Fibroblast of lung (primary cell): Measurements from ENCODE around the gene SYT3. TPM values are rescaled to one million over a fixed set of nuclear protein-coding genes. Genes with fewer than 3 reads are reported as not detected.

ENCODE experiments used
- DNase-seq, 2 donors: peaks; one replicate each; pipeline versions ENCODE4 v3.0.0 to v3.0.0-alpha.2; 2010; ENCODE audit warnings: low read depth in 2 of 2
- H2AFZ ChIP-seq: 2 replicates; pipeline ENCODE4 v1.5.1; 2012; ENCODE audit warnings: low read length, control low read depth, inconsistent platforms
- H3K27ac ChIP-seq: 2 replicates; pipeline ENCODE4 v1.5.1; 2011; ENCODE audit warnings: low read length, control low read depth; ENCODE audit not compliant: insufficient read depth
- H3K27me3 ChIP-seq: 2 replicates; pipeline ENCODE4 v1.5.1; 2011; ENCODE audit warnings: mild to moderate bottlenecking, low read length; ENCODE audit not compliant: control insufficient read depth, insufficient read depth
- H3K36me3 ChIP-seq: 2 replicates; pipeline ENCODE4 v1.5.1; 2011; ENCODE audit warnings: low read length; ENCODE audit not compliant: control insufficient read depth, insufficient read depth
- H3K4me1 ChIP-seq: 2 replicates; pipeline ENCODE4 v1.5.1; 2011; ENCODE audit warnings: low read length; ENCODE audit not compliant: control insufficient read depth, insufficient read depth; ENCODE audit errors: extremely low read depth
- H3K4me2 ChIP-seq: 2 replicates; pipeline ENCODE4 v1.5.1; 2011; ENCODE audit warnings: low read length, control low read depth; ENCODE audit not compliant: insufficient read depth; ENCODE audit errors: extremely low read depth
- H3K4me3 ChIP-seq, 4 experiments: fragments of 200-600 bp in 1 of 4; sonication (generic) in 1 of 4; replicated peaks in 1 of 4; 2 replicates each; pipeline ENCODE4 v1.5.1; 2011 to 2016; ENCODE audit warnings: low read length in 4 of 4, low read depth in 3 of 4, mild to moderate bottlenecking in 3 of 4, control low read depth in 2 of 4, inconsistent platforms in 1 of 4, mixed read lengths in 1 of 4; ENCODE audit not compliant: insufficient read depth in 1 of 4; ENCODE audit errors: control extremely low read depth in 1 of 4
- H3K79me2 ChIP-seq: 2 replicates; pipeline ENCODE4 v1.5.1; 2012; ENCODE audit warnings: mild to moderate bottlenecking, low read length, inconsistent platforms; ENCODE audit not compliant: control insufficient read depth, insufficient read depth
- H3K9ac ChIP-seq: 2 replicates; pipeline ENCODE4 v1.5.1; 2011; ENCODE audit warnings: mild to moderate bottlenecking, low read length, control low read depth; ENCODE audit not compliant: insufficient read depth
- H3K9me3 ChIP-seq: 2 replicates; pipeline ENCODE4 v1.5.1; 2012; ENCODE audit warnings: low read depth, low read length; ENCODE audit not compliant: control insufficient read depth, insufficient read depth
- H4K20me1 ChIP-seq: 2 replicates; pipeline ENCODE4 v1.5.1; 2011; ENCODE audit warnings: low read length; ENCODE audit not compliant: control insufficient read depth, insufficient read depth; ENCODE audit errors: extremely low read depth
- EZH2 ChIP-seq: IDR thresholded peaks from 2 replicates; pipeline ENCODE4 v1.5.1; 2012; ENCODE audit warnings: low read length, control low read depth, mild to moderate bottlenecking; ENCODE audit errors: missing control alignments
- polyA plus RNA-seq, 2 donors: library from polyadenylated mRNA; depleted of rRNA in 1 of 2; stranded (reverse) in 1 of 2; unstranded in 1 of 2; fragments of >200 nt; gene quantifications; 2 replicates each; pipeline ENCODE4 v1.2.1, GENCODE V29; 2011 to 2012; ENCODE audit warnings: missing spikeins in 1 of 2
- total RNA-seq: library from RNA; depleted of rRNA; stranded (reverse); fragments of >200 nt; gene quantifications from 2 replicates; pipeline ENCODE4 v1.2.1, GENCODE V29; 2014
- TF ChIP-seq, protein P1 (sequence below), 2 donors: IDR thresholded peaks in 1 of 2; conservative IDR thresholded peaks in 1 of 2; 1 replicate in 1 of 2; 2 replicates in 1 of 2; pipeline ENCODE4 v1.5.1; 2011 to 2012; ENCODE audit warnings: low read length in 2 of 2, control low read depth in 1 of 2, inconsistent platforms in 1 of 2, low read depth in 1 of 2, mild to moderate bottlenecking in 1 of 2

Gene SYT3
- total and polyA plus RNA-seq, 2 donors (not counting 1 experiment from before 2014, with no cell fraction given) = not detected

DNA sequence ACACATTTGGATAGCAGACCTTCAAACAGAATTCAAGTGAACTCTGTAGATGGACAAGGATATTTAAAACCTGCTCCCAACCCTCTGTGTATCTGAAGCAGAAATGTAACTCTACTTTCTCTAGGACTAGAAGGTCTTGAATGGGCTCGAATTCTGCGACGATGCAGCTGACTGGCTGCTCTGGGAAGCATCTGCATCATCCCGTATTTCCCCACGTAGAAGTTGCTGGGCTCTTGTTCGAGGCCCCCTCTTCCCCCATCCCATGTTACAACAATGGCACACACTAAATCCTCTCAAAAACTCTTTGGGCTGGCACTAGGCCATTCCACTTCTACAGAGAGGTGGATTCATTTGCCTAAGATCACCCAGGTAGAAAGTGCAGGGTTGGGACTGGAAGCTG, 24.5 kb upstream of the SYT3 start:
- H3K27ac ChIP-seq = no peak overlapping the region
- no peaks in the 10 kb centered on the region for H3K4me1 ChIP-seq
- peaks cover 12% of the 10 kb centered on the region for H3K27me3 ChIP-seq
- no peak overlapping the region for H3K4me2 ChIP-seq
- DNase-seq = no peak
- H3K9ac ChIP-seq = no peak overlapping the region
- H4K20me1 ChIP-seq = no peaks in the 10 kb centered on the region
- TF ChIP-seq, protein P1, sequence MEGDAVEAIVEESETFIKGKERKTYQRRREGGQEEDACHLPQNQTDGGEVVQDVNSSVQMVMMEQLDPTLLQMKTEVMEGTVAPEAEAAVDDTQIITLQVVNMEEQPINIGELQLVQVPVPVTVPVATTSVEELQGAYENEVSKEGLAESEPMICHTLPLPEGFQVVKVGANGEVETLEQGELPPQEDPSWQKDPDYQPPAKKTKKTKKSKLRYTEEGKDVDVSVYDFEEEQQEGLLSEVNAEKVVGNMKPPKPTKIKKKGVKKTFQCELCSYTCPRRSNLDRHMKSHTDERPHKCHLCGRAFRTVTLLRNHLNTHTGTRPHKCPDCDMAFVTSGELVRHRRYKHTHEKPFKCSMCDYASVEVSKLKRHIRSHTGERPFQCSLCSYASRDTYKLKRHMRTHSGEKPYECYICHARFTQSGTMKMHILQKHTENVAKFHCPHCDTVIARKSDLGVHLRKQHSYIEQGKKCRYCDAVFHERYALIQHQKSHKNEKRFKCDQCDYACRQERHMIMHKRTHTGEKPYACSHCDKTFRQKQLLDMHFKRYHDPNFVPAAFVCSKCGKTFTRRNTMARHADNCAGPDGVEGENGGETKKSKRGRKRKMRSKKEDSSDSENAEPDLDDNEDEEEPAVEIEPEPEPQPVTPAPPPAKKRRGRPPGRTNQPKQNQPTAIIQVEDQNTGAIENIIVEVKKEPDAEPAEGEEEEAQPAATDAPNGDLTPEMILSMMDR (conservative IDR thresholded peaks at IDR 0.05 in 1 of 2, IDR thresholded peaks at IDR 0.05 in 1 of 2; ENCODE audit: low read depth in 1 of 2, low read length in 2 of 2) = no peak
- no peak for TF ChIP-seq EZH2
- no peak overlapping the region for H2AFZ ChIP-seq
- no peaks in the 10 kb centered on the region for H3K79me2 ChIP-seq
- H3K4me3 ChIP-seq = no peak overlapping the region
- no peaks in the 10 kb centered on the region for H3K9me3 ChIP-seq
- H3K36me3 ChIP-seq = no peaks in the 10 kb centered on the region

DNA sequence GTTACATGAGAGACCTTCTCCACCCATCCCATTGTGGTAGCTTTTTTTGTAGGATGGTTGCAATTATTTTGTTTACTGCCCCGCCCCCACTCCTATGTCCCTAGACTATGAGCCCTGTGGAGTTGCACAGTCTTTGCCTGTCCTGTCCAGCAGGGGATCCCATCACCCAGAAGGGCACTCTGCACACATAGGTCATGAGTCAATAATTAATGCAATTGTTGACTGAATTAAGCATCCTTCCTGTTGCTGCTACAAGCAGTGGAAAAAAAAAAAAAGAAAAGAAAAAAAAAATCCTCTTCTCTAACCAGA, 23.8 kb upstream of the SYT3 start:
- TF ChIP-seq, protein P1 (conservative IDR thresholded peaks at IDR 0.05 in 1 of 2, IDR thresholded peaks at IDR 0.05 in 1 of 2; ENCODE audit: low read depth in 1 of 2, low read length in 2 of 2) = no peak
- no peak for TF ChIP-seq EZH2
- Histone ChIP-seq H3K9me3 (no peaks in the 10 kb centered on the region), H3K9ac (no peak overlapping the region), H4K20me1 (no peaks in the 10 kb centered on the region), H3K36me3 (no peaks in the 10 kb centered on the region), H3K4me2 (no peak overlapping the region), H3K27me3 (peaks cover 10% of the 10 kb centered on the region), H3K4me1 (peaks cover 3% of the 10 kb centered on the region), H3K79me2 (no peaks in the 10 kb centered on the region), H3K27ac (no peak overlapping the region), H3K4me3 (no peak overlapping the region), H2AFZ (no peak overlapping the region)
- DNase-seq = no peak

- Histone ChIP-seq H3K4me3 (no peak overlapping the region), H3K27ac (no peak overlapping the region), H3K4me1 (peaks cover 3% of the 10 kb centered on the region), H3K9ac (no peak overlapping the region), H3K36me3 (no peaks in the 10 kb centered on the region), H3K27me3 (peaks cover 8% of the 10 kb centered on the region), H3K9me3 (no peaks in the 10 kb centered on the region), H2AFZ (no peak overlapping the region), H4K20me1 (no peaks in the 10 kb centered on the region), H3K79me2 (no peaks in the 10 kb centered on the region), H3K4me2 (no peak overlapping the region)
- no peak for DNase-seq
- no peak for TF ChIP-seq EZH2
- TF ChIP-seq, protein P1 (conservative IDR thresholded peaks at IDR 0.05 in 1 of 2, IDR thresholded peaks at IDR 0.05 in 1 of 2; ENCODE audit: low read depth in 1 of 2, low read length in 2 of 2) = no peak
Observed at GRCh38 chr19:50662651-50663481, 23.2 kb upstream of the SYT3 start.
